A375 (cell line): ENCODE data around the gene ITGAE. TPM values are rescaled to one million over a fixed set of nuclear protein-coding genes. Genes with fewer than 3 reads are reported as not detected.

Source experiments
- total RNA-seq: library from RNA; depleted of rRNA; stranded (reverse); fragments of >200 nt; shearing (Covaris generic); gene quantifications from 2 replicates; pipeline ENCODE4 v1.2.3, GENCODE V29; 2014; rRNA removed

Gene ITGAE, protein sequence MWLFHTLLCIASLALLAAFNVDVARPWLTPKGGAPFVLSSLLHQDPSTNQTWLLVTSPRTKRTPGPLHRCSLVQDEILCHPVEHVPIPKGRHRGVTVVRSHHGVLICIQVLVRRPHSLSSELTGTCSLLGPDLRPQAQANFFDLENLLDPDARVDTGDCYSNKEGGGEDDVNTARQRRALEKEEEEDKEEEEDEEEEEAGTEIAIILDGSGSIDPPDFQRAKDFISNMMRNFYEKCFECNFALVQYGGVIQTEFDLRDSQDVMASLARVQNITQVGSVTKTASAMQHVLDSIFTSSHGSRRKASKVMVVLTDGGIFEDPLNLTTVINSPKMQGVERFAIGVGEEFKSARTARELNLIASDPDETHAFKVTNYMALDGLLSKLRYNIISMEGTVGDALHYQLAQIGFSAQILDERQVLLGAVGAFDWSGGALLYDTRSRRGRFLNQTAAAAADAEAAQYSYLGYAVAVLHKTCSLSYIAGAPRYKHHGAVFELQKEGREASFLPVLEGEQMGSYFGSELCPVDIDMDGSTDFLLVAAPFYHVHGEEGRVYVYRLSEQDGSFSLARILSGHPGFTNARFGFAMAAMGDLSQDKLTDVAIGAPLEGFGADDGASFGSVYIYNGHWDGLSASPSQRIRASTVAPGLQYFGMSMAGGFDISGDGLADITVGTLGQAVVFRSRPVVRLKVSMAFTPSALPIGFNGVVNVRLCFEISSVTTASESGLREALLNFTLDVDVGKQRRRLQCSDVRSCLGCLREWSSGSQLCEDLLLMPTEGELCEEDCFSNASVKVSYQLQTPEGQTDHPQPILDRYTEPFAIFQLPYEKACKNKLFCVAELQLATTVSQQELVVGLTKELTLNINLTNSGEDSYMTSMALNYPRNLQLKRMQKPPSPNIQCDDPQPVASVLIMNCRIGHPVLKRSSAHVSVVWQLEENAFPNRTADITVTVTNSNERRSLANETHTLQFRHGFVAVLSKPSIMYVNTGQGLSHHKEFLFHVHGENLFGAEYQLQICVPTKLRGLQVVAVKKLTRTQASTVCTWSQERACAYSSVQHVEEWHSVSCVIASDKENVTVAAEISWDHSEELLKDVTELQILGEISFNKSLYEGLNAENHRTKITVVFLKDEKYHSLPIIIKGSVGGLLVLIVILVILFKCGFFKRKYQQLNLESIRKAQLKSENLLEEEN
- 15.5 and 20.7 TPM in 2 replicates for total RNA-seq

DNA sequence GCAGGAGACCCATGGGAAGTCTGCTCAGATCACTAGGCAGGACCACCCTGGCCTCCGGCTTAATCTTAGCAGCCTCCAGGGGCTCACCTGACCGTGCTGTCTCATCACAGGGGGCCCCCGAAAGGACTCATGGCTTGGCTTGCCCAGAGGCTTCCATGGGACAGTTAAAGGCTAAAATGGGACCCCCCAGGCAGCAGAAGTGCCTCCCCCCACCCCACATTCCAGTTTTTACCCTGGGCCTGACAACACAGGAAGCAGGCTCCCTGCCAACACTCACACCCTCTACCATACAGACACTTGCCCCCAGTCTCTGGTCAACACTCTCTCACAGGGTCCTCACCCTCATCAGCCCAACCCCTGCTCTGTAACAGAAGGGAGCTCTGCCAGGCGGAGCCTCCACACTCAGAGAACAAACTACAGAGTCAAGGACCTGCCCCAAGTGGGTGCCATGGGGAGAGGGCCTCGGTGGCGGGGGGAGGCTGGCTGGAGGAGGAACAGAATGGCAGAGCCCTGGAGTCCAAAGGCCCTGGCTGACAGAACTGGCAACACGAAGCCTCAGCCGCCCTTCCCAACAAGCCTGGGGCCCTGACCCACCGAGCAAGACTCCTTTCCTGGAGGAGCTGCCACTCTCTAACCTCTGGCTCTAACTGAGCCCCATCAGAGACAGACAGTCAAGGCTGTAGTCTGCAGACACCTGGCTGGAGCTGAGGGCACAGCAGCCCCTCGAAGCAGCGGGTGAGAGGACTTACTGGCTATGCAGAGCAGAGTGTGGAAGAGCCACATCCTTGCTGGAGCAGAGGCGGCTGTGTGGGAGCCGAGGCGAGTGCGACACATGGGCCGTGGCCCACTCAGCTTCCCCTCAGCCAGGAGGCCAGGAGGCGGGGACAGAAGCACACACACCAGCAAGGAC lies at the start of gene ITGAE:
TSS of gene ITGAE (minus strand) at position 827 of the 910 bp plus-strand sequence. CDS start at position 783, 44 bp downstream.

DNA sequence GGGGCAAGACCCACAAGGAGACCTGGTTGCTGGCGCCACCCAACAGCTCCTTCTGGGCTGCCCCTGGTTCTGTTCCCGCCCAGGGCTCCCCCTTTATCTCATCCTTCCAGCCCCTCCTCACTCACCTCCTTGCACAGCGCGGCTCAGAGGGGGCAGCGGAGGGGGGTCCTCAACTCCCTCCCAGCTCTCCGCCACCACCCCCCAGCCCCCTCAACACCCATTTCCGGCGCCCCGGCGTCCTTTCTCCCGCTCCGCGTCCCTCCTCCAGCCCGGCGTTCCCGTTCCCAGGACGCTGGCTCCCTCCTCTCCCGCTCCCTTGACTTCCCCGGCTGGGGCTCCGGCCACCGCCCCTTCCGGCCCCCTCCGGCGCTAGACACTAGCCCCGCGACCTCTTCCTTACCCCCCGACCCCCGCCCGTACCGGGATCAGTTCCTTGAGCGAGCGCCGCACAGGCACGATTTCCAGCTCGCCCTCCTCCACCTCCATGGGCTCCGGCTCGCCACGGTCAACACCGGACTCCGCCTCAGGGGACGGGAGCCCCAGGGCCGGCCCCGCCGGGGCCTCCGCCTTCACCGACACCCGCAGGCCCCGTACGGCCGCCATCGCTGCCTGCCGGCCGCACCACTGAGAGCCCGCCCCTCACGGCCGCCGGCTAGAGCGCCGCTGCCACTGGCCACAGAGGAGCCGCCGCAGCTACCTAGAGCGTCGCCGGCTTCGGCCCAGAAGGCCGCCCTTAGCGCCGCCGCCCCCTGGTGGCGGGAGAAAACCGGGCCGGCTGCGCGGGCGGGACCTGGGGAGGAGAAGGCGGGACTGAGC lies 44.8 kb upstream of the ITGAE start, which contains the start of gene NCBP3:
TSS of gene NCBP3 (minus strand) at position 626 of the 816 bp plus-strand sequence. CDS start at position 603, 23 bp downstream.

DNA sequence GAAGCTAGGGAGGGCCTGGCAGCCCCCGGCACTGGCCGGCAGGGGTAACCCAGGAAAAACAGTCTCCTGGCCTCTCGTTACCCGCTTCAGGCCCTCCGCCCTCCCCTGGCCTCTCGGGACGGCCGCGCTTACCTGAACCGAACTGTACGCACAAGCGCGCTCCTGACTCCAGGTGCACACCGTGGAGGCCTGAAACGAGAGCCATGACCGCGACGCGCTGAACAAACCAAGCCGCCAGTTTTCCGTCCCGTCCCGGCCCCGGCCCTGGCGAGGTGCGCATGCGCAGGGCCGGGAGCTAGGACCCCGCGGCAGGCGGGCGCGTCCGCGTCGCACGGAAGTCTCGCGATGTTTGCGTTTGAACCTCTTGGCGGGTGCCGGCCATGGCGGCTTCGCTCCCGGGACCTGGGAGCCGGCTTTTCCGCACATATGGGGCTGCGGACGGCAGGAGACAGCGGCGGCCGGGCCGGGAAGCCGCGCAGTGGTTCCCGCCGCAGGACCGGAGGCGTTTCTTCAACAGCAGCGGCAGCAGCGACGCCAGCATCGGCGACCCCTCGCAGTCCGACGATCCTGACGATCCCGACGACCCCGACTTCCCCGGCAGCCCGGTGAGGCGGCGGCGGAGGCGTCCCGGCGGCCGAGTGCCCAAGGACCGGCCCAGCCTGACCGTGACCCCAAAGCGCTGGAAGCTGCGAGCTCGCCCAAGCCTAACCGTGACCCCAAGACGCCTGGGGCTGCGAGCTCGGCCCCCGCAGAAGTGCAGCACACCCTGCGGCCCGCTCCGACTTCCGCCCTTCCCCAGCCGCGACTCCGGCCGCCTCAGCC lies 77.2 kb downstream of the ITGAE start, which contains the start of gene HASPIN:
TSS of gene HASPIN (plus strand) at position 348 of the 822 bp plus-strand sequence. CDS start at position 381, 33 bp downstream.

DNA sequence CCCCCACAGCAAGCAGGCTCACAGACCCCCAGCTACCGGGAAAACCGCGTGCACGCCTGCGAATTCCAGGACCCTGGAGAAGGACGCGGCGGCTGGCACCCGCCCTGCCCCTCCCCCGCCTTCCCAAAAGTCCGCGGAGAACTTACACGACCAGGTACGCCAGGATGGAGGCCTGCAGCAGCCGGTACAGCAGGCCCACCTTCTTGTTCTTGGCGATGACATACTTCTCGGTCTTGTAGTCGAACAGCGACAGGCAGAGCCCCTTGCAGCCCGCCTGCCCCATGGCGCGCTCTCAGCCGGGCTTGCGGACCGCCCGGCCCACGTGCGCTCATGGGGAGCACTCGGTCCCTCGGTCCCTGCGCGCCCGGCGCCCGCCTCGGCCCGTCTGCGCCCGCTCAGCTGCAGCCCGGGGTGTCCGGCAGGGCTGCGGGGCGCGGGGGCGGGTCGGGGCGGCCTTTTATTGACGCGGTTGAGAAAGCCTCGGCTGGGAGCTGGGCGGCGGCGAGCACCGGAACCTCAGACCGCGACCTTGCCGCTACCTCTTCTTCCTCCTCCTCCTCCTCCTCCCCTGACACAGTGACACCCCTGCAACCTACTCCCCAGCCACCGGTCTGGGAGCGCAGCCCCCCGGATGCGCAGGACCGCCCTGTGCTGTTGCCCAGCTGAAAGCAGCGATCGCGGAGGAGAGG lies 105.1 kb downstream of the ITGAE start, which contains the start of gene P2RX5:
TSS of gene P2RX5 (minus strand) at position 433 of the 689 bp plus-strand sequence. CDS start at position 283, 150 bp downstream.

DNA sequence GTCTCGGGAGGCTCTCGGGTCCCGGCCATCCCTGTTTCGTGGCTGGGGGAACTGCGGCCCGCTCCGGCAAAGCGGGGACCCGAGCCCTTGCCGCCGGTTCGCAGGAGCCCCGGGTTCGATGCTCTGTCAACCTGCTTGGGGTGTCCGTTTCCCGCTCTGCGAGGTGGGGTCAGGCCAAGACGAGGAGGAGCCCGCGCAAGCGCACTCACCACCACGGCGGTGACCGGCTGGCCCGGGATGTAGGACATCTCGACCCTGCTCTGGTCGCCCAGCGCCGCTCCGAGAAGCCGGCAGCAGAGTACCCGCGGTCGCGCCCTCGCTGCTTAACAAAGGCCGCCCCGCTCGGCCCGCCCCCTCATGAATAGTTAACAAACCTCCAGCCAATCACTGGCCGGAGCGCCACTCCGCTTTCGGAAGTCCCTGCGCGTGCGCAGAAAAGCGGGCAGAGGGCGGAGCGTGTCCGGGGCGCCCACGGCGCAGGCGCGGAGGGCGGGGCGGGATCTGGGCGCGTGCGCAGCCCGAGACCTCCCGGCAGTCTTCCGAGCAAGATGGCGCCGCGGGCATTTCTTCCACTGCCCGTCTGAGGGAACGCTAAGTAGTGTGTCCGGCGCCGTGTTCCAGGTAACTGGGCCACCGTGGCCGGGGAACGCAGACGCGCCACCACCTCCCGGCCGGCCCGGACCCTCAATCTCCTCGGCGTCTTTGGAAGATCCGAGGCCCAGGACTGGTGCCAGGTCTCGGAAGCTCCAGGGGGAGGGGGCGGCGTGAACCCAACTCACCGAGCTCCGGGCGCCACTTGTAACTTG lies 132.5 kb downstream of the ITGAE start, which contains the start of the genes EMC6 and TAX1BP3:
TSS of gene EMC6 (plus strand) at position 534 of the 806 bp plus-strand sequence. CDS start 335 bp downstream, outside the sequence.
TSS of gene TAX1BP3 (minus strand) at position 300 of the 806 bp plus-strand sequence. CDS start at position 248, 52 bp downstream.

Other genes with a start within 250 kb of the ITGAE start
- not detected in 2 replicates for gene TRPV3, start 243.4 kb downstream of the ITGAE start, total RNA-seq
- gene TRPV1, start 191.8 kb downstream of the ITGAE start, total RNA-seq: 2.9 and 3.2 TPM in 2 replicates
- gene SHPK, start 164.9 kb downstream of the ITGAE start, total RNA-seq: 9.9 and 12.5 TPM in 2 replicates
- 6.5 and 11.2 TPM in 2 replicates for gene CTNS, start 164.4 kb downstream of the ITGAE start, total RNA-seq
- 72.7 and 73.4 TPM in 2 replicates for gene TAX1BP3, start 132.6 kb downstream of the ITGAE start, total RNA-seq
- gene EMC6, start 132.4 kb downstream of the ITGAE start, total RNA-seq: 37.3 and 44.7 TPM in 2 replicates
- gene P2RX5, start 105.0 kb downstream of the ITGAE start, total RNA-seq: 11.4 and 13.6 TPM in 2 replicates
- gene HASPIN, start 77.3 kb downstream of the ITGAE start, total RNA-seq: 14.6 and 17.9 TPM in 2 replicates
- gene NCBP3, start 45.1 kb upstream of the ITGAE start, total RNA-seq: 19.5 and 34.6 TPM in 2 replicates
- gene CAMKK1, start 91.9 kb upstream of the ITGAE start, total RNA-seq: 2.1 and 2.2 TPM in 2 replicates
- 0.34 TPM in 1 of 2 replicates, not detected in the other for gene P2RX1, start 115.3 kb upstream of the ITGAE start, total RNA-seq
- gene ATP2A3, start 163.2 kb upstream of the ITGAE start, total RNA-seq: 0.32 and 0.79 TPM in 2 replicates